BJ (cell line): ENCODE measurements around the gene SGIP1. TPM values are rescaled to one million over a fixed set of nuclear protein-coding genes. Genes with fewer than 3 reads are reported as not detected.
A peak's percentile ranks its signal among the peaks of the same experiment; 100 is the strongest.

Experiments
- CTCF ChIA-PET: fragments of 350-600 bp; formaldehyde crosslinking; extraction: SDS; loops from one replicate; lab custom pipeline; 2021; ENCODE audit warnings: antibody characterized with exemption, inconsistent platforms; lab: Yijun Ruan, JAX
- POLR2A ChIA-PET: fragments of 300-600 bp; sonication (Branson Sonifier 250); formaldehyde crosslinking; extraction: SDS; loops from one replicate; lab custom pipeline; 2021; ENCODE audit warnings: antibody characterized with exemption; lab: Charles Lee
- DNase-seq: peaks from one replicate; pipeline ENCODE4 v3.0.0-alpha.2; 2011; ENCODE audit warnings: low read depth
- H3K27me3 ChIP-seq: 2 replicates; pipeline ENCODE4 v1.6.0; 2011; ENCODE audit warnings: low read length; ENCODE audit not compliant: control insufficient read depth, insufficient read depth
- H3K36me3 ChIP-seq: 2 replicates; pipeline ENCODE4 v1.5.1; 2011; ENCODE audit warnings: low read length; ENCODE audit not compliant: control insufficient read depth, insufficient read depth
- H3K4me3 ChIP-seq: 2 replicates; pipeline ENCODE4 v1.5.1; 2011; ENCODE audit warnings: low read depth, mild to moderate bottlenecking, control low read depth, low read length
- polyA plus RNA-seq: library from polyadenylated mRNA; depleted of rRNA; stranded (reverse); fragments of >200 nt; gene quantifications from 2 replicates; pipeline ENCODE4 v1.2.3, GENCODE V29; 2011
- TF ChIP-seq, protein P1 (sequence below): IDR thresholded peaks from 2 replicates; pipeline ENCODE4 v1.5.1; 2011; ENCODE audit warnings: low read depth, mild to moderate bottlenecking, control low read depth, inconsistent platforms, low read length, moderate library complexity; ENCODE audit not compliant: insufficient read depth

The SGIP1 gene
- polyA plus RNA-seq, 1 experiment = 49.4 TPM

DNA sequence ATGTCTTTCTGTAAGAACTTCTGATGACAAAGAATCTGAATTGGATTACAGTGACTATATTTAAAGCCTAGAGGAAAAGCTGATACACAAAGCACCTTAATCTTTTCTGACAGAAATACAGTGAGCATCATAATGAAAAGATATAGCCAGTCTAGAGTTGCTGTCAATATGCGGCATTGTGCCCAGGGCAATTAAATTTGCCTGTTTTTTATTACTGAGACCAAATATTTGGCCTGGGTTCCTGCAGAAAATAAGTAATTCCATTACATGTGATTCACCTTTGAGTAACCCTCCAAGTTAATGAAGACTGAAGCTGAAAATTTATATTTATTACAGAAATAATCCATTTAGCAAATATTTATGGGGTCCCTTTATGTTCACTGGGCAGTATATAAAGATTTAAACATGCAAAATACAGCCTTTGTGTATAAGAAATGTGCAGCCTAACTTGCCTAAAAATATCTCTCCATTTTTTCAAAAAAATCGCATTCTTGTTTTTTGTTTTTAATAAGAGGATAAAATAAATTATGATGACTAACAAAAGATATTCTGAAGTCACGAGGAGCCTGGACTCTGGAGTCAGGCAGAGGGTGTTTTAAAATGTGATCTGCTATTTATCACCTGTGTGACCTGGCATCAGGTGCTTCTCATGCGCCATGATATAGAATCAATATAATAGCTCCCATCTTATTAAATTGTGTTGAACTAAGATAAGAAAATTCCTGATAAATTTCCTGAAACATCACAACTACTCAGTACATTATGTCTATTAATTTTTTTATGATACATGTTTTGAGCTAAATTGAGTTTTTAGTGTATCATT is 83.6 kb downstream of the SGIP1 start:
- CTCF ChIA-PET = interaction anchor here (1.4 to 2.4 kb wide), 3 partner anchors 7 to 16 kb away, joined by 3 to 8 read pairs (median 5); no protein-coding TSS in a partner anchor
- Histone ChIP-seq H3K27me3 (no peaks in the 10 kb centered on the region), H3K4me3 (no peak overlapping the region), H3K36me3 (no peaks in the 10 kb centered on the region; the same call in 1 of the 2 replicates)
- no peak for DNase-seq
- TF ChIP-seq, protein P1, sequence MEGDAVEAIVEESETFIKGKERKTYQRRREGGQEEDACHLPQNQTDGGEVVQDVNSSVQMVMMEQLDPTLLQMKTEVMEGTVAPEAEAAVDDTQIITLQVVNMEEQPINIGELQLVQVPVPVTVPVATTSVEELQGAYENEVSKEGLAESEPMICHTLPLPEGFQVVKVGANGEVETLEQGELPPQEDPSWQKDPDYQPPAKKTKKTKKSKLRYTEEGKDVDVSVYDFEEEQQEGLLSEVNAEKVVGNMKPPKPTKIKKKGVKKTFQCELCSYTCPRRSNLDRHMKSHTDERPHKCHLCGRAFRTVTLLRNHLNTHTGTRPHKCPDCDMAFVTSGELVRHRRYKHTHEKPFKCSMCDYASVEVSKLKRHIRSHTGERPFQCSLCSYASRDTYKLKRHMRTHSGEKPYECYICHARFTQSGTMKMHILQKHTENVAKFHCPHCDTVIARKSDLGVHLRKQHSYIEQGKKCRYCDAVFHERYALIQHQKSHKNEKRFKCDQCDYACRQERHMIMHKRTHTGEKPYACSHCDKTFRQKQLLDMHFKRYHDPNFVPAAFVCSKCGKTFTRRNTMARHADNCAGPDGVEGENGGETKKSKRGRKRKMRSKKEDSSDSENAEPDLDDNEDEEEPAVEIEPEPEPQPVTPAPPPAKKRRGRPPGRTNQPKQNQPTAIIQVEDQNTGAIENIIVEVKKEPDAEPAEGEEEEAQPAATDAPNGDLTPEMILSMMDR = no peak
- POLR2A ChIA-PET = interaction anchor here (0.6 kb wide), 2 partner anchors 49 to 752 kb away, joined by 3 to 5 read pairs; no protein-coding TSS in a partner anchor

- DNase-seq = no peak
- TF ChIP-seq, protein P1 = no peak
- H3K27me3 ChIP-seq = no peaks in the 10 kb centered on the region
- ChIA-PET POLR2A (interaction anchor here (0.6 kb wide), 1 partner anchor 49 kb away, joined by 5 read pairs; no protein-coding TSS in a partner anchor), CTCF (interaction anchor here (0.8 to 2.4 kb wide), 5 partner anchors 8 to 107 kb away, joined by 3 to 8 read pairs (median 3); no protein-coding TSS in a partner anchor)
- H3K36me3 ChIP-seq = no peaks in the 10 kb centered on the region; the same call in 1 of the 2 replicates
- no peak overlapping the region for H3K4me3 ChIP-seq
Measured at GRCh38 chr1:66618390-66618789, 84.4 kb downstream of the SGIP1 start.

- Histone ChIP-seq H3K27me3 (no peaks in the 10 kb centered on the region), H3K4me3 (no peak overlapping the region), H3K36me3 (no peaks in the 10 kb centered on the region; the same call in 1 of the 2 replicates)
- DNase-seq = peak; percentile 81
- TF ChIP-seq, protein P1 = no peak
- CTCF ChIA-PET = no interaction called here
- POLR2A ChIA-PET = no interaction called here
Measured at GRCh38 chr1:66623812-66624211, 89.9 kb downstream of the SGIP1 start.

GRCh38 chr1:66624412-66625060 is 90.6 kb downstream of the SGIP1 start:
- POLR2A ChIA-PET = no interaction called here
- CTCF ChIA-PET = no interaction called here
- no peaks in the 10 kb centered on the region; the same call in 1 of the 2 replicates for H3K36me3 ChIP-seq
- no peak overlapping the region for H3K4me3 ChIP-seq
- peak; percentile 60 for DNase-seq
- H3K27me3 ChIP-seq = no peaks in the 10 kb centered on the region
- TF ChIP-seq, protein P1 = no peak

DNA sequence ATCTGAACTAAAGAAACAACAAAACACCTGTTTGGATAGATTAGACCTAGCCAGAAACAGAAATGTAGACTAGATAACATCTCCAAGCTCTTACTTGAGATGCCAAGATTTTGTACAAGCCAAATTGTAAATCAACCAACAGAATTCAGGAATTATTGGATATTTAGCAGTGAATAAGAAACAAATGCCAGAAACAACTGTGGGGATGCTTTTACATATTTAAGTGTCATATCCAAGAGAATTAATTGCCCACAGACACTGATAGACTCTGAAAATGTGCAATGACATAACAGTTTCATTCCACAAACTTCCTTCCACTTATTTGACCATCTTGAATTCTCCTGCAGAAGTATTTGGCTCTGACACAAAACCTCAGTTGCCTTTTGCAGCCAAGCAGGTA is 92.3 kb downstream of the SGIP1 start:
- H3K36me3 ChIP-seq = no peaks in the 10 kb centered on the region
- H3K4me3 ChIP-seq = no peak overlapping the region
- ChIA-PET POLR2A (no interaction called here), CTCF (no interaction called here)
- TF ChIP-seq, protein P1 = no peak
- DNase-seq = no peak
- H3K27me3 ChIP-seq = no peaks in the 10 kb centered on the region
